Stimulated activated CD4-positive, alpha-beta T cell treated with anti-CD3 and anti-CD28 coated beads, Interleukin-2, amount 100 ng/mL, for 48 hours (primary cell): ENCODE data around the gene RAB36.

Experiments used
- DNase-seq, 2 donors: peaks; one replicate each; pipeline ENCODE4 v3.0.0-alpha.2; 2020

RAB36 gene

GRCh38 chr22:23212061-23213021, 67.1 kb downstream of the RAB36 start:
- no peak for DNase-seq

- no peak for DNase-seq
Observed at GRCh38 chr22:23213022-23213555, 67.8 kb downstream of the RAB36 start.

GRCh38 chr22:23213581-23214334, 68.5 kb downstream of the RAB36 start:
- DNase-seq: no peak
